Measurements from ENCODE around the gene TRAF1.

TRAF1 gene

DNA sequence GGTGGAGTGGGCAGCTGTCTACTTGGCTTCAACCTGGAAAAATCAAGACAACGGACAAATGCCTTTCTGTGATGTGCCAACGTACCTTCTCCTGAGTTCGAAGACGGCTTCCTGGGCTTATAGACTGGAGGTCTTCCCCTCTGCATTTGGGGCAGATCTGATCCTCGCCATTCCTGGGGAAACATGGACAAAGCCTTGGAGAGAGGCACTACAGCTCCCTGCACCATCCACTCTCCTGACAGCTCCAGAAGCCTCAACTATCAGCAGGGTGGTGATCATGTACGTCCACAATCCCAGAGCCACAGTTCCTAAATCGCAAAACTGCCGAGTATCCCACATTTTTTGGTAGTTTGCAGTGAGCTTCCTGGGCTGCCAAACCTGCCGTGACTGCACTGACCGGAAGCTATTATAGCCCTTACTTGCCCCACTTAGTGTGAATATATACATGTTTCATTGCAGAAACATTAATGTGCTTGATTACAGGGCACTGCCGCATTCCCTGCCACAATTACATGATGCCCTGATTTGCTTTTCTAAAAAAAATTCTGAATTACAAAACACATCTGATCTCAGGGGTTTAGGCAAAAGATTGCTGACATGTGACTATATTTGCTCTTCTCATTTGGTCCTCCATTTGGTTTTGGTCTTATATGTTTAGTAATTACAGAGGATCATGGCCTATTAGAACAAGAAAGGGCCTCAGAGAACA, 2.8 kb downstream of the TRAF1 start:
- no peak for DNase-seq (ENCODE audit: low read depth in 2 of 2)

DNA sequence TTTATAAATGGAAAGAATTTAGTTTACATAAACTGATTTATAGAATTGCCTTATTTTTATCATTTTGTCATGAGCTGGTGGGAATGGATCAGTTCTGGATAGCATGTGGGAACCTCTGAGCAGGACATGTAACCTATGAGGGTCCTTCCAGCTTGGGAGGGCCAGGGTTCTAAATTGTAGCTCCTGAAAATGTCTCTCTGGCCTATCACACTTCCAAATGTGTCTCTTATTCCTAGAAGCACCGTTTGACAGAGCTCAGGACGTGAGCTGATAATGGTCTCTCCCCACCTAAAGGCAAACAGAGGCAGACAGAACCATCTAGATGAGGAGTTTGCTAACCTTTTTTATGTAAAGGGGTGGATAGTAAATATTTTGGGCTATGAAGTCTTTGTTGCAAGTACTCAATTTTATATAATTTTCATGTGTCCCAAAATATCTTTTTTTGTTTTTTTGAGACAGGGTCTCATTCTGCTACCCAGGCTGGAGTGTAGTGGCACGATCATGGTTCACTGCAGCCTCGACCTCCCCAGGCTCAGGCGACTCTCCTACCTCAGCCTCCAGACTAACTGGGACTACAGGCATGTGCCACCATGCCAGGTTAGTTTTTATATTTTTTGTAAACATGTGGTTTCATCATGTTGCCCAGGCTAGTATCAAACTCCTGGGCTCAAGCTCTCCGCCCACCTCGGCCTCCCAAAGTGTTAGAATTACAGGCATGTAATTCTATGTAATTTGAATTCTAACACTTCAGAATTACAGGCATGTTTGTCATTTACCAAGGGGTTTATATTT, 4.0 kb downstream of the TRAF1 start:
- no peak for DNase-seq (ENCODE audit: low read depth in 2 of 2)

DNA sequence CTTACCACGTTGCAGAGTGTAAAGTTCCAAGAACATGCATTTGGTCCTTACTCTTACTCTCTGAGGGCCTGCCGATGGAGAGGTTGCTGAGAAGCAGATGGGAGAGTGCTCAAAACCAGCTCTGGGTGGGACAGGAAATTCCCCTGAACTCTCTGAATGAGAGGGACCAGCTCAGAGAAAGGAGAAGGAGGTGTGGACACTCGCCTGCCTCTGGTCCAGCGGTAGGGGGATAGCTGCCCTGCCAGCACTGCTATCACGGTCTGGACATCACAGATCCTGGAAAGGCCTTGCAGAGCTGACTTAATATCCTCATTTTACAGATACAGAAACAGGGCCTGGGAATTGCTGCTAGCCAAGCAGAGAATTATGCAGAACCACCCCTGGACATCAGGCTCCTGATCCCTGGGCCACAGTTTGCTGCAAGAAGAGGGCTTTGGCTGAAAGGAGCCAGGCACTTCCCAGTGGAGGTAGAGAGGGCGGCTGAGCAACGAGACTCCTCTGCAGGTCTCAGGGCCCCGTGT, 4.9 kb downstream of the TRAF1 start:
- no peak for DNase-seq (ENCODE audit: low read depth in 2 of 2)

DNA sequence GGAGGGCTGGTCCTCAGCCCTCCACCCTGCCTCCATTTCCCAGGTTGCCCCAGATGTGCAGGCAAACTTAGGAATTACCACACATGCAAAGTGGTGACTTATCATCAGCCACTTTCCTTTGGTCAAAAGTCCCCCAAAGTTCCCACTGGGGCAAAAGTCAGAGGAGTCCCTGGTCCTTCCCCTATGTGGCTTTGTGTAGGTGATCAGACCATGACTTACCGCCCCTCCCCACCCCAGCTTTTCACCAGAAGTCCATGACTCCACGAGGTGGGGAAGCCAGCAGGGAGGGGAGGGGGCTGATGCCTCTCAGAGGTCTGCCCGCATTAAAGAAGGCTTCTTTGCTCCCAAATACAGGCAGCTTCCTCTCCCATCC, 5.8 kb downstream of the TRAF1 start:
- DNase-seq (ENCODE audit: low read depth in 2 of 2), result peak; percentile 45 to 60

DNA sequence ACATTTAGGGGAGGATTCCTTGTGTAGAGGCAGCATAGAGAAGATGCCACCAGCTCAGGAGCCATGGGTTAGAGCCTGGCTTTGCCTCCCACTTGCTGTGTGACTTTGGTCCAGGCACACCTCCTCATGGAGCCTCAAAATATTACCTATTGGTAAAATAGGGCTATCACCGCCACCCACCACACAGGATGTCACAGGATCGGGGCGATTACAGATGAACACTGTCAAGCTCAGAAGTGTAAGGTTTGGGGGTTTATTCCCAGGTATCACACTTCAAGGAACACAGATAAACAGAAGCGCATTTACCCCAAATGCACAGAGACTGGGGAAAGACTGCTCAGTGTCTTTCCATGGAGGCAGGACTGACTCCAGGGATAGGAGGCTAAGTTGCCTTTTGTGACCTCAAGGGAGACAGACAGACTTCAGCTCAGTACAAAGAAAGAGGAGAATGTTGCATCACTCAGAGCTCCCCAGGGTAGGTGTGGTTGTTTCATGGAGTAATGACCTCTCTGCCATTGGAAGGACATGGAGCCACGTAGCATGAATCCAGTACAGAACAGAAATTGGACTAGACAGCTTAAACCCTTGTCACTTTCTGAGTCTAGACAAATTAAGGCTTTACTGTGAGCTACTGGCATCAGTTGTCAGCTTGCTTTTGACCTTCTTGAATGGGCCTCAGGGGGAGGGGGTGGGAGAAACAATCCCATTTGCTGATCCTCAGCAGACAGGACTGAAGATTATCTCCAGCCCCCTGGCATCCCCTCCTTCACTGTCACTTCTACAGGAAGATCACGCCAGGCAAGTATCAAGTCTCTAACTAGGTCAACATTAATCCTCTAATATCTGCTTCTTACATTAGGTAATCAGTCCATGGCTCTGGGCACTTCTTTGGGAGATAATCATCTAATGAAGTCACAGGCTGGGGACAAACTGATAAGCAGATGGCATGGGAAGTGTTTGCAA, 6.5 kb downstream of the TRAF1 start:
- DNase-seq (ENCODE audit: low read depth in 2 of 2), result no peak

DNA sequence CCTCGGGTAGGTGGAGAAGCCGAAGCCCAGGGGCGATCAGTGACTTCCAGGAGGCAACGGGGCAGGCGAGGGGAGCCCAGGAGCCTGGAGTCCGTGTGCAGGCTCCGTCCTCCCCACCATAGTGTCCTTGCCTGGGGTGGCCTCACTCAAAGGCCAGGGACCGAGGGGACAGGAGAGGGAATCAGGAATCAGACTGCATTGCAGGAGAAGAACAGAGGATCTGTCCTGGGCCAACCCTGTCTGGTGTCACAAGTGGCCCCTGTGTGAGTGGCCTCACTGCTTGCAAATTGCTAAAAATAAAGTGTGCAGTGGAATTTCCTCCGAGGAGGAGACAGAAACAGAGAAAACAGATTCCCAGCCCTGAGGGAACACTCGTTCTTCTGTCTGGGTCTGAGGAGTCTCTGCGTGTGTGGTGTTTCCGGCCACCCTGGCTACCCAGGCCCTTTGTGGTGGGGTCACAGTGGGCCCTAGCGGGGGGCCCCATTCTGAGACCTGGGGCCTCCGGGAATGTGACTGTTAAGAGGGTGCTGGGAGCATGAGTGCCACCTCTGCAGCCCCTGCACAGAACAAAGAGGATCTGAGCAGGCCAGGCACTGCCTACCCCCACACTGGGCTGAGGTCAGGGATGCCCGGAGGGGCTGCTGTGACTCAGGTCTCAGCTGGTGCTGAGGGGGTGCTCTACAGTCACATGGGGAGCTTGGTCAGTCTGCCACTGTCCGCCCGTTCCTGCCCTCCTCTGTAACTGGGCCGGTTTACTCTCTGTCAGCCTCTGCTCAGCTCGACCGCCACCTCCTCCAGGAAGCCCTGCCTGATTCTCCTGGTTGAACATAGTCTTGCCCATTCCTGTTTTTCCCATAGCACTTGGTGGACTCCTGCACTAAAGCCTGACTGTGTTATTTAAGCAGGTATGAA, 7.4 kb downstream of the TRAF1 start:
- DNase-seq (ENCODE audit: low read depth in 2 of 2), result no peak

DNA sequence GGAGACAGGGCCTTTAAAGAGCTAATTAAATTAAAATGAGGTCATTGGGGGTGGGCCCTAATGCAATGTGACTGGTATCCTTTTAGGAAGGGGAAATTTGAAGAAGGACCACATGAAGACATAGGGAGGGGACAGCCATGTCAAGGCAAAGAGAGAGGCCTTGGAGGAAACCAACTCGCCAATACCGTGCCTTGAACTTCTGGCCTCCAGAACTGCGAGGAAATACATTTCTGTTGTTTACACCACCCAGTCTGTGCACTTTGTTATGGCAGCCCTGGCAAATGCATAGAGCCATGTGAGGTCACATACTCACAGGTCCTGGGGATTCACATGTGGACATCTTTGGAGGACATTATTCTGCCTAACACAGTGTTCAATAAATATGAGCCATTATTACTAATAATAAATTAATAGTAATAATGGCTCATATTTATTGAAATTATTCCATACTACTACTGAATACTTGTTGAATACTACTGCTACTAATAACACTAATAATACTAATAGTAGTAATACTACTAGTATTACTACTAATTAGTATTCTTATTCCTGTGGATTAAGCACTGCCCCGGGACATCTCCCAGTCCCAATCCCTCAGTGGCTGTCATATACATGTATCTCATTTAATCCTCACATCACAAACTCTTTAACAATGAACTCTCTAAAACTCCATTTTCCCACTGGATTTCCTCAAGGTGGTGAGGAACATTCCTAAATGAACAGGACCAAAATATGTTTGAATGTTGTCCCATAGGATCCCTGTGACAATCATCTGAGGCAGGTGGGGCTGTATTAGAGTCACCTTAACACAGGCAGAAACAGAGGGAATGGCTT, 8.4 kb downstream of the TRAF1 start:
- DNase-seq (ENCODE audit: low read depth in 2 of 2), result no peak

DNA sequence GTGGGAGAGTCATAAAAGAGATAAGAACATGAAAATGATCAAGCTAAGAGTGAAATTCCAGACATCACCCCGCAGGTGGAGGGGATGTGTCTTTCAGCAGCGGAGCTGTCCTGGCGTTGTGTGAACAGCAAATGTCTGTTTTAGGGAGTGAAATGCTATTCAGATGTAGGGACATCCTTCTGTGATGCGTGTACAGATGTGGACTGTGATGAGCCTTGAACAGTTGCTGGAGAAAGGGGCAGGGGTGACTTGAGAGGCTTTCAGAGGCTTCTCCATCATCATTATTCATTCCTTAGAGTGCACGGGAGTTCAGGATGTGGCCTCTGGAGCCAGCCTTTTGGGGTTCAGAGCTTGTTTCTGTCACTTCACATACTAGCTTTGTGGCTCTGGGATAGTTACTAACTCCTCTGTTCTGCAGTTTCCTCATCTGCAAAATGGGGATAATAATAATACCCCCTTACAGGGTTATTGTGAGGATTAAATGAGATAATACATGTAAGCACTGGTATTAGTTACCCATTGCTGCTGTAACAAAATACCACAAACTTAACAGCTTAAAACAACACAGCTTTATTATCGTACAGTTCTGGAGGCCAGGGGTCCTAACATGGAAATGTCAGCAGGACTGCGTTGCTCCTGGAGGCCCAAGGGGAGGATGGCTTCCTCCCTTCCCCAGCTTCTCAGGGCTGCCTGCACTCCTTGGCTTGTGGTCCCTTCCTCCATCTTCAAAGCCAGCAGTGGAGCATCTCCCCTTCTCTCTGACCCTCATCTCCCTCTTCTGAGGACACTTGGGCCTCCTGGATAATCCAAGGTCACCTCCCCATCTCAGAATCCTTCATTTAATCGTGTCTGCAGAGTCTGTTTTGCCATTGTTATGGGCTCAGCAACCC, 9.4 kb downstream of the TRAF1 start:
- no peak for DNase-seq (ENCODE audit: low read depth in 2 of 2)

DNA sequence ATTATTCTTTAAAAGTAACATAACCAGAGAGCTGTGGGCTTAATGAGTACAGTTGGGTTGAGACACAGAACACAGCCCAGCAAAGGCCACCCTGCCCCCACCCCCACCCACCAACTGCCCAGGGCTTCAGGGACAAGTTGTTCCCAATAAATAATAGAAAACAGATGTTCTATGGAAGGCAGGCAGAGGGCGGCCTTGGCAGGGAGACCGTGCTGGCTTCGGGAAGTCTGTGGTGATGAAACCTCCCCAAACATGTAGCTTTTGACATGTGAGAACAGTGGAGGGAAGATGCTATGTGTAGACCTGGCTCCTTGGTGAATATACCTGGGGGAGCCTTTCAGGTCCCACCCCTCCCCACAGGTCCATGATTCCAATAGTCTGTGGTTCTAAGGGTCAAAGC, 10.0 kb downstream of the TRAF1 start:
- DNase-seq (ENCODE audit: low read depth in 2 of 2), result no peak

DNA sequence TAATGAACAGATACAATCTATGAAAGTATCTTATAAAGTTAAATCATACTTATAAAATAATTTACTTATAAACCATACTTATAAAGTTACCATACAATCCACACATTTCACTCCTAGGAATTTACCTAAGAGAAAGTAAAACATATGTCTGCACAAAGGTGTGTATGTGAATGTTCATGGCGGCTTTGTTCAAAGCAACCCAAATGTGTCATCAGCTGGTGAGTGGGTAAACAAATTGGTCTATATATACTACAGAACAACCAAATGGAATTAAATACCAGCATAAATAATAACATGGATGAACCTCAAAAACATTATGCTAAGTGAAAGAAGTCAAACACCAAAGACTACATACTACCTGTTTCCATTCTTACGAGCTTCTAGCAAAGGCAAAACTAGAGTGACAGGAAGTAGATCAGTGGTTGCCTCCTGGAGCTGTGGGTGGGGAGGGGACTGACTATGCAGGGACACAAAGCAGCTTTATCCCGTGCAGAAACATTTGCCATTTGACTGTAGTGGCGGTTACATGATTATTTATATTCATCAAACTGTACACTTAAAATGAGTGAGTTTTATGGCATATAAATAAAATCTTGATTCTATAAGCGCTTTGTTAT, 10.6 kb downstream of the TRAF1 start:
- DNase-seq (ENCODE audit: low read depth in 2 of 2), result no peak

DNA sequence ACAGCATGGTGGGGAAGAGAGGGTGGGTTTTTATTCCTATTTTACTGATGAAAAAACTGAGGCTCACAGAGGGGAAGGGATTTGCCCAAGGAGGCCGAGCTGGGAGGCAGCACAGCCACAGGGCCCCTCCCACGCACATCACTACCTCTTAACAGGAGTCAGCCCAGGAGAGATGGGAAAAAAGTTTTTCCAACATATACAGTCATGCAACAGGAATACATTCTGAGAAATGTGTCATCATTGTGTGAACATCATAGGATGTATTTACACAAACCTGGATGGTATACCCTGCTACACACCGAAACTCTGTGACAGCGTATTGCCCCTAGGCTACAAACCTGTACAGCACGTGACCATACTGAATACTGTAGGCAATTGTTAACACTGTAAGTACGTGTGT, 11.6 kb downstream of the TRAF1 start:
- no peak for DNase-seq (ENCODE audit: low read depth in 2 of 2)

DNA sequence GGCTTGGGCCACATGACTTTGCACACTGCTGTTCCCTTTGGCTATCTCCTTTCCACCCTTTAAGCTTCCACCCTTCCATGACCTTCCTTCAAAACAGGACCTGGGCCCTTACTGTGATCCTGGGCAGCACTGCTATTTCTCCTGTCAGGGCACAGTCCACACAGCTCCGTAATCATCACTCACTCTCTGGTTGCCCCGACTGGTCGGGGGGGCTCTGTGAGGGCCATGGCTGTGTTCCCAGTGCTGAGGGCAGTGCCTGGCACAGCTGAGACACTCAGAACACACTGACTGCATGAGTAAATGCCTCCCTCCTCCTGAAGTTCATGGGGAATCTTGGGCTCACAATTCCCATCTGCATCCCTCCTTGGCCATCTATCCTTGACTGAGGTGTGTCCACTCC, 12.2 kb downstream of the TRAF1 start:
- DNase-seq (ENCODE audit: low read depth in 2 of 2), result no peak

DNA sequence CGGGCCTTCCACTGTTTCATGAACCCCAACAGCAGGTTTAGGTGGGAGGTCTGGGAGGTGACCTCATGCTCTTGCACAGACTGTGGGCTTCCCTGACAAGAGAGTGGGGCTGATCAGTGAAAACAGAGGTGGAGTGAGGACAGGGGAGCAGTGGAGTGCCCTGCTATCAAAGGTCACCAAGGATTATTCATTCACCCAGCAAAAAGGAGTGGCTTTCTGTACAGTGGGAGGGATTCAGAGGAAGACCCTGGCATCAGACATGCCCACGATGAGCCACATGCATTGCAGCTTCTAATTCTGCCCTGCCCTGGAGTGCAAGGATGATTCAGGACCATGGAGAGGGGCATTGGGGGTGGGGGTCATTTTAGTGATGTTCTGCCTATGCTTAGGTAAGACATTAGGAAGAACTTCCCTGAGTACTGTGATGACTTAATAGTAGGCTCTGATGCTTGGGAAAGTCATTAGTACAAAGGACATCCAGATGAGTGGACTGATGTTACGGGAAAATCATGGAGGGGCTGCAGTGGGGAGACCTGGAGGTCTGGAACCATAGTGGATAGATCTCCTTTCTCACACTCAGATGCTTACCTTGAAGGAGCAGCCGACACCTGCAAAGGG, 12.8 kb downstream of the TRAF1 start:
- DNase-seq (ENCODE audit: low read depth in 2 of 2), result no peak

DNA sequence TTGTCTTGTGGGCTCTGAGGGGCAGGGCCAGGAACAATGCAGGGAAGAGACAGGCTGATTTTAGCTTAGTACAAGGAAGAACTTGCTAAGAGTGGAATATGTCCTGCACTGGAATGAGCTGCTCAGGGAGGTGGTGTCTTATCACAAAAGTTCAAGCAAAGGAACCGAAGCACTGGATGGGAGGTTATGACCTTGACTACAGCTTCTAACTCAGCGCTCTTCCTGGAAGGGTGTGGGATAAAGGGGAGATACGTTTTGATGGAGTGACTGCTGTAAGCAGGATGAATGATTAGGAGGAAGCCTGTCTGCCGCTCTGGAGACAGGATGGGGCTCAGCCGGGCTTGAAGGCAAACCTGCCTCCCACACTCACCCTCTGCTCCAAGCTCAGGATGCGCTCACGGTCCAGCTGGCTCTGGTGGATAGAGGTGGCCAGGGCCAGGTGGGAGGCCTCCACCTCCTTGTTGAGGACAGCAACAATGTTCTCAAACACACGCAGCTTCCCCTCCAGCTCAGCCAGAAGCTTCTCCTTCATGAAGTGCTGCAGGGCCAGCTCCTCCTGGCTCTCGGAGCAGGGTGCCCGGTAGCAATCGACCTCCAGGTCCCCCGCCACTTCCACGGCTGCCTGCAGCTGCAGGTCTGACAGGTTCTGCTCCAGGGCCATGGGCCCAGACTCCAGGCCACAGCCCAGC, 13.5 kb downstream of the TRAF1 start:
- DNase-seq (ENCODE audit: low read depth in 2 of 2), result no peak

DNA sequence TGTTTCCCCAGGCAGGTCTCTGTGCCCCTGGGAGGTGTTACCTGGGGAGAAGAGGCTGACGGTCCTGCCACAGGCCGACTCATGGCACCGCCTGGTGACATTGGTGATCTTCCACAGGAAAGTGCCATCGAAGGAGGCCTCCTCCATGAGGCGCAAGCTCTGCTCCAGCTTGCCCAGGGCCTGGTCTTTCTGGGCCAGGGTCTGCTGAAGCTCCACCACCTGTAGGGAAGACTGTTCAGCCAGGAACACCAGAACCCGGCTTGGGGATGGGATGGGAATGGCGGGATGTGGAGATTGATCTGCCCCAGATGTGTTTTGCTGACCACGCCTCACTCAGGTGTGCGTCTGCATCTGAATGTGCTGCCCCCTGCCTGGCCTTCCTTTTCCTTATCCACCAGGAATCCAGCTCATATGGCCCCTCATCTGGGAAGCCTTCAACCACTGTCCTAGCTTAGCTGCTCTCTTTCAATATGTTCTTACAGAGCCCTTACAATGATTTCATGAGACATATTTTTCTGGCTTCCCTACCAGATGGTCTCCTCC, 15.2 kb downstream of the TRAF1 start:
- DNase-seq (ENCODE audit: low read depth in 2 of 2), result no peak

DNA sequence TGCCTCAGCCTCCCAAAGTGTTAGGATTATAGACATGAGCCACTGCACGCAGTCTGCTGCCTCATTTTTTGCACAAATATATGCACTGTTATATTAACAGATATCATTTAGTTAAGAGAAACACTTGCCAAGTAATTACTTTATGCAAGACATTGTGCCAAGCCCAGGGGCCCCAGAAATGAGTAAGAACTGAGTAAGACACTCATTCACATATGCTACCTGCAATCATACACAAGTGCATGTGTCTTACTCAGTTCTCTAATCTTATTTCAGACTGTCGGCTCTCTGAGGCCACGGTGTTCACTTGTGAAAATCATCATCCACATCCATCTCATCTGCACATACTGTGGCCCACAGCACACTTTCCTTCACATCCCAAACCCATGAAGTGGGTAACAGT, 16.0 kb downstream of the TRAF1 start:
- no peak for DNase-seq (ENCODE audit: low read depth in 2 of 2)

DNA sequence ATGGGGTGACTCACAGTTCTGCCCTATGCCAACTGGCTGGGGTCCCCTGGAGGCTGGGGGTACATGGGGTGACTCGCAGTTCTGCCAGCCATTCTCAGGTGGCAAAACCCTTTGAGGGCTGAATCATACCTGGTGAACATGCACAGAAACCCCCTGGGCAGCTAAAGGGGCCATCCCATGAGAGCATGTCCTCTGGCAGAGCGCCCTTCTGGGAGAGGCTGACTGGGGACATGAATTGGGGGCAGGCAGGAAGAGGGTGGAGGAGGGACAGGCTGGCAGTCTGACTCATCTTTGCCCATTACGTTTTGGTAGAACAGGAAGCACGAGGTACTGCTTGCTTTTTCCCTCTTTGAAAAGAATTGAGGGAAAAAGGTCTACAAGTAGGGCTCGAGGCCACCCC, 16.7 kb downstream of the TRAF1 start:
- peak in 1 of 2 donors; percentile 40 for DNase-seq (ENCODE audit: low read depth in 2 of 2)
